ENCODE results near the gene RAP1GAP.

DNA sequence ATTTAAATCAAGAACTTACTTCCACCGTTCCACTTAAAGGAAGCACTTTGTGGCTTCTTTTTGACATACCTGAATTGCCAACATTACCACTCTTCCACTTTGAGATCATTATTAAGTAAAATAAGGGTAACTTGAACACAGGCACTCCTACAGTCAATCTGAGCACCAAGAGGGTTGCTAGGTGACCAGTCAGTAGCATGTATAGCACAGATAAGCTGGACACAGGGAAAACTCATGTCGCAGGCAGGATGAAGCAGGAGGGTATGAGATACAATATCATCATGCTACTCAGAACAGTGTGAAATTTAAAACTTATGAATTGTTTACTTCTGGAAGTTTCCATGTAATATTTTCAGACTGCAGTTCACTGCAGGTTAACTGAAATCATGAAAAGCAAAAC is 47.0 kb upstream of the RAP1GAP start:
- TF ChIP-seq TAF1 (conservative IDR thresholded peaks at IDR 0.05) (no peak), GABPA (IDR thresholded peaks at IDR 0.05 in 1 of 2, conservative IDR thresholded peaks at IDR 0.05 in 1 of 2) (no peak), ZBTB33 (IDR thresholded peaks at IDR 0.05) (no peak), MAX (IDR thresholded peaks at IDR 0.05) (no peak), EGR1 (IDR thresholded peaks at IDR 0.05; ENCODE audit: low read depth in 2 of 2) (no peak), JUND (IDR thresholded peaks at IDR 0.05) (no peak), YY1 (IDR thresholded peaks at IDR 0.05) (no peak), SP1 (IDR thresholded peaks at IDR 0.05) (no peak), ATF3 (IDR thresholded peaks at IDR 0.05) (no peak), HNF4A (conservative IDR thresholded peaks at IDR 0.05) (no peak), FOXA1 (IDR thresholded peaks at IDR 0.05) (no peak)
- TF ChIP-seq, protein P1, sequence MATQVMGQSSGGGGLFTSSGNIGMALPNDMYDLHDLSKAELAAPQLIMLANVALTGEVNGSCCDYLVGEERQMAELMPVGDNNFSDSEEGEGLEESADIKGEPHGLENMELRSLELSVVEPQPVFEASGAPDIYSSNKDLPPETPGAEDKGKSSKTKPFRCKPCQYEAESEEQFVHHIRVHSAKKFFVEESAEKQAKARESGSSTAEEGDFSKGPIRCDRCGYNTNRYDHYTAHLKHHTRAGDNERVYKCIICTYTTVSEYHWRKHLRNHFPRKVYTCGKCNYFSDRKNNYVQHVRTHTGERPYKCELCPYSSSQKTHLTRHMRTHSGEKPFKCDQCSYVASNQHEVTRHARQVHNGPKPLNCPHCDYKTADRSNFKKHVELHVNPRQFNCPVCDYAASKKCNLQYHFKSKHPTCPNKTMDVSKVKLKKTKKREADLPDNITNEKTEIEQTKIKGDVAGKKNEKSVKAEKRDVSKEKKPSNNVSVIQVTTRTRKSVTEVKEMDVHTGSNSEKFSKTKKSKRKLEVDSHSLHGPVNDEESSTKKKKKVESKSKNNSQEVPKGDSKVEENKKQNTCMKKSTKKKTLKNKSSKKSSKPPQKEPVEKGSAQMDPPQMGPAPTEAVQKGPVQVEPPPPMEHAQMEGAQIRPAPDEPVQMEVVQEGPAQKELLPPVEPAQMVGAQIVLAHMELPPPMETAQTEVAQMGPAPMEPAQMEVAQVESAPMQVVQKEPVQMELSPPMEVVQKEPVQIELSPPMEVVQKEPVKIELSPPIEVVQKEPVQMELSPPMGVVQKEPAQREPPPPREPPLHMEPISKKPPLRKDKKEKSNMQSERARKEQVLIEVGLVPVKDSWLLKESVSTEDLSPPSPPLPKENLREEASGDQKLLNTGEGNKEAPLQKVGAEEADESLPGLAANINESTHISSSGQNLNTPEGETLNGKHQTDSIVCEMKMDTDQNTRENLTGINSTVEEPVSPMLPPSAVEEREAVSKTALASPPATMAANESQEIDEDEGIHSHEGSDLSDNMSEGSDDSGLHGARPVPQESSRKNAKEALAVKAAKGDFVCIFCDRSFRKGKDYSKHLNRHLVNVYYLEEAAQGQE (IDR thresholded peaks at IDR 0.05), result no peak
- TF ChIP-seq, protein P2, sequence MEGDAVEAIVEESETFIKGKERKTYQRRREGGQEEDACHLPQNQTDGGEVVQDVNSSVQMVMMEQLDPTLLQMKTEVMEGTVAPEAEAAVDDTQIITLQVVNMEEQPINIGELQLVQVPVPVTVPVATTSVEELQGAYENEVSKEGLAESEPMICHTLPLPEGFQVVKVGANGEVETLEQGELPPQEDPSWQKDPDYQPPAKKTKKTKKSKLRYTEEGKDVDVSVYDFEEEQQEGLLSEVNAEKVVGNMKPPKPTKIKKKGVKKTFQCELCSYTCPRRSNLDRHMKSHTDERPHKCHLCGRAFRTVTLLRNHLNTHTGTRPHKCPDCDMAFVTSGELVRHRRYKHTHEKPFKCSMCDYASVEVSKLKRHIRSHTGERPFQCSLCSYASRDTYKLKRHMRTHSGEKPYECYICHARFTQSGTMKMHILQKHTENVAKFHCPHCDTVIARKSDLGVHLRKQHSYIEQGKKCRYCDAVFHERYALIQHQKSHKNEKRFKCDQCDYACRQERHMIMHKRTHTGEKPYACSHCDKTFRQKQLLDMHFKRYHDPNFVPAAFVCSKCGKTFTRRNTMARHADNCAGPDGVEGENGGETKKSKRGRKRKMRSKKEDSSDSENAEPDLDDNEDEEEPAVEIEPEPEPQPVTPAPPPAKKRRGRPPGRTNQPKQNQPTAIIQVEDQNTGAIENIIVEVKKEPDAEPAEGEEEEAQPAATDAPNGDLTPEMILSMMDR (IDR thresholded peaks at IDR 0.05; ENCODE audit: low read depth, low read length, missing input control), result no peak

Data from liver (tissue), 3 donors.